ENCODE data around the gene CAPN8.

DNA sequence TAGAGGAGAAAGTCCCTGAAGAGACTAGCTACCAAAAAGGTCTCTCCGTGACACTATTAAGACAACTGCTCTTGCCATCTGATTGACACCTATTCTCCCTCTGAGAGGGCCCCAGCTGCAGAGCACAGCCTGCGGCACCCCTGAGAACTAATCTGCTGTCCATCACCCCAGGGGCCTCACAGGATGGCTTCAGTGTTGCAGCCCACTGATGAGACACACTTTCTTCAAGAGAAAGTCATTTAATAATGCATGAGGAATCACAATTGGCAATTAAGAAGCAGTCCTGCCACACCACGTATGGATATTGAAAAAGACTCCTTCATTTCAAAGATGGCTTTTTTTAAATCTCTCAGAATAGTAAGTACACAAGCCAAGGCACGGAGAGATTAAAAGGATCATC lies 48.9 kb downstream of the CAPN8 start:
- no peak for TF ChIP-seq KAT7 (CRISPR knock-in tag; IDR thresholded peaks at IDR 0.05; ENCODE audit: borderline replicate concordance)
- TF ChIP-seq CTCF (IDR thresholded peaks at IDR 0.05): no peak
- no peak for TF ChIP-seq TEAD1 (CRISPR knock-in tag; IDR thresholded peaks at IDR 0.05)
- TF ChIP-seq, protein P1, sequence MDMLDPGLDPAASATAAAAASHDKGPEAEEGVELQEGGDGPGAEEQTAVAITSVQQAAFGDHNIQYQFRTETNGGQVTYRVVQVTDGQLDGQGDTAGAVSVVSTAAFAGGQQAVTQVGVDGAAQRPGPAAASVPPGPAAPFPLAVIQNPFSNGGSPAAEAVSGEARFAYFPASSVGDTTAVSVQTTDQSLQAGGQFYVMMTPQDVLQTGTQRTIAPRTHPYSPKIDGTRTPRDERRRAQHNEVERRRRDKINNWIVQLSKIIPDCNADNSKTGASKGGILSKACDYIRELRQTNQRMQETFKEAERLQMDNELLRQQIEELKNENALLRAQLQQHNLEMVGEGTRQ (CRISPR knock-in tag; IDR thresholded peaks at IDR 0.05): no peak
- TF ChIP-seq TP53 (CRISPR knock-in tag; IDR thresholded peaks at IDR 0.05): no peak
- TF ChIP-seq ATF3 (CRISPR knock-in tag; conservative IDR thresholded peaks at IDR 0.05): no peak
- TF ChIP-seq MYBL2 (CRISPR knock-in tag; IDR thresholded peaks at IDR 0.05): no peak
- no peak for TF ChIP-seq ZNF121 (CRISPR knock-in tag; IDR thresholded peaks at IDR 0.05)
- TF ChIP-seq, protein P2, sequence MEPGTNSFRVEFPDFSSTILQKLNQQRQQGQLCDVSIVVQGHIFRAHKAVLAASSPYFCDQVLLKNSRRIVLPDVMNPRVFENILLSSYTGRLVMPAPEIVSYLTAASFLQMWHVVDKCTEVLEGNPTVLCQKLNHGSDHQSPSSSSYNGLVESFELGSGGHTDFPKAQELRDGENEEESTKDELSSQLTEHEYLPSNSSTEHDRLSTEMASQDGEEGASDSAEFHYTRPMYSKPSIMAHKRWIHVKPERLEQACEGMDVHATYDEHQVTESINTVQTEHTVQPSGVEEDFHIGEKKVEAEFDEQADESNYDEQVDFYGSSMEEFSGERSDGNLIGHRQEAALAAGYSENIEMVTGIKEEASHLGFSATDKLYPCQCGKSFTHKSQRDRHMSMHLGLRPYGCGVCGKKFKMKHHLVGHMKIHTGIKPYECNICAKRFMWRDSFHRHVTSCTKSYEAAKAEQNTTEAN (CRISPR knock-in tag; IDR thresholded peaks at IDR 0.05): no peak
- TF ChIP-seq ATF2 (CRISPR knock-in tag; IDR thresholded peaks at IDR 0.05; ENCODE audit: borderline replicate concordance, low read depth): no peak
- no peak for TF ChIP-seq MAX (CRISPR knock-in tag; IDR thresholded peaks at IDR 0.05)
- no peak for TF ChIP-seq EMX1 (CRISPR knock-in tag; IDR thresholded peaks at IDR 0.05)
- no peak for TF ChIP-seq ETV6 (CRISPR knock-in tag; IDR thresholded peaks at IDR 0.05)
